Measurements from ENCODE around the gene NGRN.

The NGRN gene

GRCh38 chr15:90320062-90320884, 54.8 kb downstream of the NGRN start:
- DNase-seq, result peak; percentile 88

GRCh38 chr15:90320885-90321278, 55.4 kb downstream of the NGRN start:
- DNase-seq, result no peak
